Stomach (tissue), 4 donors: ENCODE measurements around the gene SLC35F6.

Experiments used
- CTCF ChIP-seq, 7 experiments: fragments of 450-650 bp in 4 of 7; fragments of 200-600 bp in 3 of 7; sonication (generic) in 3 of 7; IDR thresholded peaks; one replicate each; pipeline ENCODE4 v1.5.1; 2016 to 2019; ENCODE audit warnings: antibody characterized with exemption in 7 of 7, control low read depth in 2 of 7, mild to moderate bottlenecking in 1 of 7
- EP300 ChIP-seq: sonication (generic); formaldehyde crosslinking; IDR thresholded peaks from one replicate; pipeline ENCODE4 v1.6.1; 2017; ENCODE audit warnings: antibody characterized with exemption
- POLR2A ChIP-seq, 4 donors: fragments of 450-650 bp; IDR thresholded peaks; one replicate each; pipeline ENCODE4 v1.6.1; 2016; ENCODE audit warnings: antibody characterized with exemption in 4 of 4, control low read depth in 2 of 4, mild to moderate bottlenecking in 1 of 4, moderate library complexity in 1 of 4

DNA sequence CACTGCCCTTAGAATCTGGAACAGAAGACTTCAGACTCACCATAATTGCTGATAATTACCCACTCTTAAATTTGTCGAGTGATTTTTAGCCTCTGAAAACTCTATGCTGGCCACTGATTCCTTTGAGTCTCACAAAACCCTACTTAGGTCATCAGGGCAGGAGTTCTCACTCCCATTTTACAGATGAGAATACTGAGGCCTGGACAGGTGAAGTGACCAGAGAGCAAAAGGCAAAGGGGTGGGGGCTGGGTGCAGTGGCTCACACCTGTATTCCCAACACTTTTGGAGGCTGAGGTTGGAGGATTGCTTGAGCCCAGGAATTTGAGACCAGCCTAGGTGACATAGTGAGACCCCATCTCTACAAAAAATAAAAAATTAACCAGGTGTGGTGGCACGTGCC is 34.8 kb upstream of the SLC35F6 start:
- TF ChIP-seq CTCF (IDR thresholded peaks at IDR 0.05) (no peak), POLR2A (IDR thresholded peaks at IDR 0.05) (no peak), EP300 (no peak)
